ENCODE results near the gene RHOBTB1.

DNA sequence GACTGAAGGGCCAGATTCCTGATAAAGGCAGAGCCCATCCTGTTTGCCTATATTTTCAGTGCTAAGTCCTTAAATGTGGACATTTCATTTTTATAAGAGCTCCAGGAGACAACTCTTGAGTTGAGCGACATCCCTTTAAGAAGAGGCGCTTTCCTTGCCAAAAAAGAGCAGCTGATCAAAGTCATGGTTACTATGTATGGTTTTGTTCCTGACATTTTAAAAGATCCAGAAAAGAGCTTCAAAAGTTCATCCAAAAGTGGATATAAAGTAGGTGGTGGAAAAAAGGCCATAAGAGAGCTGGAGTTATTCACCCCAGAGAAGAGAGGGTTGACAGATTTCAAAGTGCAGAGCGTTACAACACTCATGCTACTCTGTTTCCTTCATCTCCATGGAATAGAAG, 36.7 kb downstream of the RHOBTB1 start:
- TF ChIP-seq, protein P1, sequence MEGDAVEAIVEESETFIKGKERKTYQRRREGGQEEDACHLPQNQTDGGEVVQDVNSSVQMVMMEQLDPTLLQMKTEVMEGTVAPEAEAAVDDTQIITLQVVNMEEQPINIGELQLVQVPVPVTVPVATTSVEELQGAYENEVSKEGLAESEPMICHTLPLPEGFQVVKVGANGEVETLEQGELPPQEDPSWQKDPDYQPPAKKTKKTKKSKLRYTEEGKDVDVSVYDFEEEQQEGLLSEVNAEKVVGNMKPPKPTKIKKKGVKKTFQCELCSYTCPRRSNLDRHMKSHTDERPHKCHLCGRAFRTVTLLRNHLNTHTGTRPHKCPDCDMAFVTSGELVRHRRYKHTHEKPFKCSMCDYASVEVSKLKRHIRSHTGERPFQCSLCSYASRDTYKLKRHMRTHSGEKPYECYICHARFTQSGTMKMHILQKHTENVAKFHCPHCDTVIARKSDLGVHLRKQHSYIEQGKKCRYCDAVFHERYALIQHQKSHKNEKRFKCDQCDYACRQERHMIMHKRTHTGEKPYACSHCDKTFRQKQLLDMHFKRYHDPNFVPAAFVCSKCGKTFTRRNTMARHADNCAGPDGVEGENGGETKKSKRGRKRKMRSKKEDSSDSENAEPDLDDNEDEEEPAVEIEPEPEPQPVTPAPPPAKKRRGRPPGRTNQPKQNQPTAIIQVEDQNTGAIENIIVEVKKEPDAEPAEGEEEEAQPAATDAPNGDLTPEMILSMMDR (IDR thresholded peaks at IDR 0.05; ENCODE audit: borderline replicate concordance, extremely low read depth, low read length, poor library complexity, severe bottlenecking) = no peak
- TF ChIP-seq EZH2 (IDR thresholded peaks at IDR 0.05; ENCODE audit: borderline replicate concordance, low read depth, low read length, severe bottlenecking) = no peak

Measured in DND-41 (cell line).